ENCODE results near the gene SPATA24.
"Not testable (repeated sequence)": the region's sequence is repeated elsewhere in the genome, so short reads cannot be mapped to it uniquely, and the experiment has no call there.

SPATA24 gene

DNA sequence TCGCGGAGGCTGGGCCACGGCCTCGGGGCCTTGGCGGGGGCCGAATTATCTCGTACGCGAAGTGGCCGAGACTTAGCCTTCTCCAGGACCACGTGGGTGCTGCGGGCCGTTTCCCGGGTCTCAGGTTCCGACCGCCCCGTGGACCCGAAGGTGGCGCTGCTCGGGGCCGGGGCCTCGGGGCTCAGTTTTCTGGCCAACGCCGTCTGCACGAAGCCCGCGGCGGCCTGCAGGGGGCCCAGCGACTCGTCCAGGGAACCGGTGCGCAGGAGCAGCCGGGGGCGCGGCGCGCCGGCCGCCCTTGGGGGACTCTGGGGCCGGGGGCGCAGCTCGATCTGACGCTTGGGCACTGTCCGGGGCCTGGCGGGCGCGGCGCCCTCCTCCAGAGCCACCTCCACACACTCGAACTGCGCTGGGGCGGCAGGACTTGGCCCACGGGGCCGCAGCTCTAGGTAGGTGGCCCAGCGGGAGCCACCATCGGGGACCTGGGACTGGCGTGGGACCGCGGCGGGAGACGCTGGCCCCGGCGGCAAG is 9.7 kb downstream of the SPATA24 start:
- FAIRE-seq, result no peak

DNA sequence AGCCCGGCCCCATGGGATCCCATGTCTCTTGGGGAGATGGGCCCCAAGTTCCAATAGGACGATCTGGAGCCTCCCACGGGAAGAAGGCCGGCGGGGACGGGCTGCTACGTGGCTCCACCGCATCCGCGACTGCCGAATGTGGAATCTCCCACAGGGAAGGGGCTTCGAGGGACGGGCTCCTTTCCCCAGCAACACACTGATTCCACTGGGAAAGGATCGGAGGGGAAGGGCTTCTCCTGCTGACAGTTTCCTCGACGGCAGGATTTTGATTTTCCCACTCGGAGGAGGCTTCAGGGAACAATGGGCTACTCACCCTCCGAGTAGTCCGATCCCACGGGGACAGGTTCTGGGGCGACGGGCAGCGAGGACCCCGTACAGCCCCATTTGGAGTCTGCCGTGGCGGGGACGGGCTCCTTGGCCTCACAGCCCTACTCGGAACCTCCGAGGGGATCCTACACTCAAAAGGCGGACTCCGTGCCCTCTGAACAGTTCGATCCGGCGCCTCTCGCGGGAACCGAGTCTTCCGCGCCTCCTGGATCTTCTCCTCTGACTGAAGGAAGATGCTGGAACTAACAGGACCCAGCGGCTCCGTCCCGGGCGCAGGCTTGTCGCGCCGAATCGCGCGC is 10.3 kb downstream of the SPATA24 start:
- no peak for FAIRE-seq

DNA sequence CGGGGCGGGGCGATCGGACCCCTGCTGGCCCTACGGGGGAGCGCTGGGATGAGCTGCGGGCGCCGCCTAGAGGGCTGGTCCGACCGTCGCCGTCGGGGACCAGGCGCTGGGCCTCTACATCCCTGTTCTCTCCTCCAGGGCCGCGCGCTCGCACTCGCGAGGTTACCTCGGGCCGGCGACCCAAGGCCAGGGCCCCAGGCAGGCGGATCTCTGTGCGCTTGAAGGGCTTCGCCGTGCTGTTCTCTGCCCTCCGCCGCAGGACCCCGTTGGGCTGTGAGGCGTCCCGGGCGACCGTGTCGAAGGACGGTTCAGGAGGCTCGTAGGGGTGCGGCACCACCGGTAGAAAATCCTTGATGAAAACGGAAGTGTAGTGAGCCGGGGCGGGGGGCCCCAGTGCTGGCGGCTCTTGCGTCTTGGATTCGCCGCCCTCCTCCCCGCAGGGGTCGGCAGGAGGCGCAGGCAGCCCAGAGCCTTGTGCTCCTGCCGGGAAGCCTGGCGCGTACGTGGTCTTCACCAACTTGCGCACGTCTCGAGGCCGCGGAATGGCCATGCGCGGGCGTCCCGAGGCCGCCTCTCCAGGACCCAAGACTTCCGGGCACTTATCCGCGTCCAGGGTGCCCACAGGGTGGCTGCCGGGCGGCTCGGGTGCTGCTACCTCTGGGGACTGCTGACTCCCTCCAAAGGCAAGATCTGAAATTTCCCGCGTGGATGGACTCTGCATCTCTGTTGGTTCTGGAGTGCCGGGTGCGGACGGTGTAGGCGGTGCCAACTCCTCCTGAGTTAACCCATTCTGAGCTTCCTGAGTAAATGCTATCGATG is 11.0 kb downstream of the SPATA24 start:
- no peak for FAIRE-seq

DNA sequence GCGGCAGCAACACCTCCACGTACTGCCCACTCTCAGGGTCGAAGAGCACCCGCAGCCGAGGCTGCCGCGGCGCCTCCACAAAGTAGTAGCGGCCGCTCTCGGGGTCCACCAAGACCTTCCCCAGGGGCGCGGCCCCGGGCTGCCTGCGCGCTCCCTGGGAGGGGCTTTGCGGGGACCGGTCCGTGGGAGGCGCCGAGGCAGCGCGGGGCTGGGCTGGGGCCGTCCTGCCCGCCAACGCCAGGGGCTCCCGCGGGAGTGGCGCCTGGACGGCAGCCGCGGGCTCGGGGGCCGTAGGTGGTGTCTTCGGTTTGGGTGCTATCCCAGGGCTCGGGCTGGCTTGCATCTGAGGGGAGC is 11.6 kb downstream of the SPATA24 start:
- no peak for FAIRE-seq

DNA sequence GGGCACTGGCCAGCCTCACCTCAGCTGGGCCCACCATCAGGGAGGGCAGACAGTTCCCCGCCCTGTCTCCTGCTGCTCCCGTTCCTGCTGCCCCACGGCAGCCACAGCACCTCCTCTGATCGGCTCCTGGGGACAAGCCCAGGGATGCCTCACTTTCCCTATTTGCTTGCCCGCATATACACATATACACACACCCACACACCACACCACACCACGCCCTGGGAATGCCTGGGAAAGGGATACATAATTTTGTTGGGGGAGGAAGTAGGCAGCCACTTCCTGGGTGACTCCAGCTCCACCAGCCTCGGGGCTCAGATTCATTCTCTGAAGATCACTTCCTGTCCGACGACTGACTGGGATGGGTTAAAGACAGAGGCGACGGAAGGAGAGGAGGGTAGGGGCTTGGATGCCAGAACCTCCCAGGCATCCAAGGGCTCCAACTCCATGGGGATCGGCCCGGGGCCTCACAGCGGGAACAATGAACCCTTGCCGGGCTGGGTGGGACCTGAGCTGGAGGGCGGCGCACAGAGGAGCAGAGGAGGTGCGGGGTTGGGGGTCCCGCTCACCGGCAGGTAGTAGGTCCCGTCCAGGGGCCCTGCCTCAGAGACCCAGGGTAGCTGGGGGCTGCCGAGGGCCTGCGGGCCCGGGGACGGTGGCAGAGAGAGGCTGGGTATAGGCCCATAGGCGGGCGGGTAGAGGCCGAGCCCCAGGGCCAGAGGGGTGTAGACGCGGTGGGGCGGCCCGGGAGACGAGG is 12.1 kb downstream of the SPATA24 start:
- FAIRE-seq, result no peak

DNA sequence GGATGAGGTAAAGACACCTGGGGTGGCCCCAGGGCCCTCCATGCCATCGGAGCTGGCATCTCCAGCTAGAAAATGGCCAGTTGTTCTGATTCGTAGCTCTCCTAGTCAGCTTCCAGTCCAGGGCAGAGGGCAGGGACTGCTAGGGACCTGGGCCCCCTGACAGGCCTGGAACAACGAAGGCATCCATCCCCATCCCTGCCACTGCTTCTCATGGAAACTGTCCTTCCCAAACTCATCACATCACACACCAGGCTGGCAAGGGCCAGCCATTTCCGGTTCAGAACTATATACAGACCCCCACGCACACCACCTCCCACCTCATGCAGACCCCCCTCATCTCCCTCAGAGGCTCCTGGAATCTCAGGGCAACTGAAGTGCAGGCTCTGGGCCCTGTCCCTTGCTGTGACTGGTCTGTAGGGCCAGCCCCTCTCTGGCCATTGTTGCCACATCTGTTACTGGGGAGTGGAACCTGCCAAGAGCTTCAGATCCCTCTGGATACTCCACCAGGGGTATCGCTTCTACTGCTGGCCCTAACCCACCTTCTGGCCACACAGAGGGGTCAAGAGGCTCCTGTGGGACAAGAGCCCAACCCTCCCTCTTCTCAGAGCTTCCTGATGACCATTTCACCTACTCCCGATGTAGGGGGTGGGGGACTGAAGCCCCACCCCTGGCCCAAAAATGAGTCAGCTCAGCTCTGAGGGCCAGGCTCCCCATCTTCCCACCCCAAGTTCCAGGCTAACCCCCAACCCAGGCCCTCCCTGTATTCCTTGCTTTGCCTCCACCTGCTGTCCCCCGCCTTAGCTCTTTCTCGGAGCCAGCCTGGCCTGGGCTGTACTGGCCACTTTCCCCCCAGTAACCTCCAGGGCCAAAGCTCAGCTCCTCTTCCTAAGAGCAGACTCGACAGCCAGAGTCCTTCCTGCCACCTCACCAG is 13.0 kb downstream of the SPATA24 start:
- FAIRE-seq, result no peak

DNA sequence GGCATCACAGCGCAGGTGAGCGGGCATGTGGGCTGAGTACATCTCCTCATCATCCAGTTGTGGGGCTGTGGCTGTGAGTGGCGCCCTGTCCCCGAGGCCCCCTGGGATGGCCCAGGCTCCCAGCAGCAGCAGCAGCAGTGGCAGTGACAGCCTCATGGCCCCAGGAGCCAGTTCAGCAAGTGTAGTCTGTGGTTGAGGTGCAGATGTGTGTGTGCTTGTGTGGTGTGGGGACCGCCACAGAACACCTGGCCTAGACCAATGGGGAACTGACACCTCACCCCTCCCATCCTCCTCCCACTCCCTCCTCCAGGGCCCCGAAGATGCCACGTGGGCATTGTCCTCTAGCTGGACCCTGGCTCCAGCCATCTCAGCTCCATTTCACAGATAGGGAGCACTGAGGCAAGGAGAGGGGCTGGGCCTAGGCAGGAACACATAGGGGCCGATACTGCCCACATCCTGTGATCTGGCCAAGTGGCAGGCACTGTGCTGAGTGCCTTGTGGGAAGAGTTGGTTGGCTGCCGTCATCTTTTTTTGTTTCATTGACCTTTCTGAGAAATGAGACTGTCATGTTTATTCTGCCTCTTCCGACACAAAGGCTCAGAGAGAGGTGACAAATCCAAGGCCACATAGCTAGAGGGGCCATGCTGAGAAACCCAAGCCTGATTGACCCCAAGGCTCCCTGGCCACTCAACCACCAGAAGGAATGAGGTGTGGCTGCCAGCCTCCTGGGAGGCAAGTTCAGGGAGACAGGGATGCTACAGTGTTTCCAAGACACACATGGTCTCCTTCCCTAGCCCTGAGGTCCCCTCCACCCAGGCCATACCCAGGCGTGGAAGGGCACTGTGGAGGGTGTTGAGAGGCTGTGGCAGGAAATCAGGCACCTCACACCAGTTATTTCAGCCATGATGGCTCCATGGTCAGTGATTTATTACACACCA is 13.9 kb downstream of the SPATA24 start, which contains the start of gene MZB1:
Gene MZB1 (minus strand): TSS at position 213 of the 938 bp plus-strand sequence. CDS start 57 bp downstream, at position 156.
- FAIRE-seq, result no peak

DNA sequence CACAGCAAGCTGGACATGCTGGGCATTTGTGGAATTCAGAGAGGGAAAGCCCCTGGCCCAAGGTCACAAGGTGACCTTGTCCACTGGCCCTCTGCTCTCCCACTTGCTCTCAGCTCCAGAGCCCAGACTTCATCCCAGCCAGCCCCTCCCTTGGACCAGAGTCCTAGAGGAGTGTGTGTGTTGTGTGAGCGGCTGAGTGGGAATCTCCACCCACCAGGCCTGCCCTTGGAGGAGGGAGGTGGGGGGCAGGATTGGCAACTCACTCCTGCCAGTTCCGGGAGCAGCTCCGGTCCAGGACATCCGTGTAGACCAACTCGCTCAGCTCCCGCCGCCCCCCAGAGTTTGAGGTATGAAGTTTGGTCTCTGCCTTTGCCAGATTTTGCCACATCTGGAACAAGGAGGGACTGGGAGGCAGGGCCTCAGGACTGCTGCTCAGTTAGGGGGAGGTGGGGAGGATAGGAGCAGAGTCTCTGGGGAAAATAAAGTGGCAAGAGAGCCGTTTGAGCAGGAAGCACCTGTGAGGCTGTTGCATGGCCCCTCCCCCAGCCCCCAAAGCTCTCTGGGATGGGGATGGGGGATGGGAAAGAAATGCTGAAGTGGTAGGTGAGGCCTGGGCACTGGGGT is 15.6 kb downstream of the SPATA24 start:
- no peak for FAIRE-seq

DNA sequence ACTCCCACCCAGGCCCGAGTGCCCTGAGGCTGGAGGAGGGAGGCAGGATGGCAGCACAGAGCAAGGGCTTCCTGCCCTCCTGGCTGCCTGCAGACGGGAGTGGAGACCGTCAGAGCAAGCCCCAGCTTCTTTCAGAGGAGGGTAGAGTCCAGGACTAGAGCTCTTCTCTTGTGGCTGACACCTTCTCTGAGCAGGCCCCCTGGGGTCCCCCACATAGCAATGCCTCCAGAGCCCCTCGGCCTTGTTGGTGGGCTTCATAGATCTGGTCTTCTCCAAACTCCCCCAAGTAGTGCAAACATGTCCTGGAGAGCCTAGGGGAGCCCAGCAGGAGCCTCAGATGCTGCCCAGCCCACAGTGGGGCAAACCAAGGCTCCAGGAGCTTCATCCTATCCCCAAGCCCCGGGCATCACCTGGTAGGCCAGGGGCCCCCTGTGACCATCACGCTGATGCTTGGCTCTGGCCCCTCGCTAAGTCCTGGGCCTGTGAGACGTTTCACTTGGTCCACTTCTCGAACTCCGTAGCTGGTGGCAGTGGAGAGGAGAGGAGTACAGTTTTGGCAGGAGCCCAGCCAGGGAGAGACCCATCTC is 16.2 kb downstream of the SPATA24 start:
- no peak for FAIRE-seq

DNA sequence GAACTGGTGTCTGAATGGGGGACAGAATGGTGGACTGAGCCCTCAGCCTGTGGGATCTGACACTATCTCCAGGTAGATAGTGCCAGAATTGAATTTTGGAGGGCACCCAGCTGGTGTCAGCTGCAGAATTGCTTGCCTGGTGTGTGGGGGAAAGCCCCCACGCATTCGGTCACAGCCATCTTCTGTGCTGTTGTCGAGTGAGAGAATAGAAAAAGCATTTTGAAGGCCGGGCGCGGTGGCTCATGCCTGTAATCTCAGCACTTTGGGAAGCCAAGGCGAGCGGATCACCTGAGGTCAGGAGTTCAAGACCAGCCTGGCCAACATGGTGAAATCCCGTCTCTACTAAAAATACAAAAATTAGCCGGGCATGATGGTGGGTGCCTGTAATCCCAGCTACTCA is 16.9 kb downstream of the SPATA24 start:
- FAIRE-seq, result not testable (repeated sequence)

DNA sequence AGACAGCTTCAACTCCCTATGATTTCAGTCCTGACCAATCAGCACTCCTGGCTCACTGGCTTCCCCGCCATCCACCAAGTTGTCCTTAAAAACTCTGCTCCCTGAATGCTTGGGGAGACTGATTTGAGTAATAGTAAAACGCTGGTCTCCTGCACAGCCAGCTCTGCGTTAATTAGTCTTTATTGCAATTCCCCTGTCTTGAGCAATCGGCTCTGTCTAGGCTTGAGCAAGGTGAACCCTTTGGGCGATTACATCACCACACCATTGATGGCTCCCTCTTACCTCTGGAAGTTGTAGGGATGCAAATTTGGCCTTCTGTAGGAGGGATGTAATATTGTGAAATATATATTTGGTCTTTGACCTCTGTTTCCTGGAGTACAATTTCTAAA is 17.8 kb downstream of the SPATA24 start:
- no peak for FAIRE-seq

DNA sequence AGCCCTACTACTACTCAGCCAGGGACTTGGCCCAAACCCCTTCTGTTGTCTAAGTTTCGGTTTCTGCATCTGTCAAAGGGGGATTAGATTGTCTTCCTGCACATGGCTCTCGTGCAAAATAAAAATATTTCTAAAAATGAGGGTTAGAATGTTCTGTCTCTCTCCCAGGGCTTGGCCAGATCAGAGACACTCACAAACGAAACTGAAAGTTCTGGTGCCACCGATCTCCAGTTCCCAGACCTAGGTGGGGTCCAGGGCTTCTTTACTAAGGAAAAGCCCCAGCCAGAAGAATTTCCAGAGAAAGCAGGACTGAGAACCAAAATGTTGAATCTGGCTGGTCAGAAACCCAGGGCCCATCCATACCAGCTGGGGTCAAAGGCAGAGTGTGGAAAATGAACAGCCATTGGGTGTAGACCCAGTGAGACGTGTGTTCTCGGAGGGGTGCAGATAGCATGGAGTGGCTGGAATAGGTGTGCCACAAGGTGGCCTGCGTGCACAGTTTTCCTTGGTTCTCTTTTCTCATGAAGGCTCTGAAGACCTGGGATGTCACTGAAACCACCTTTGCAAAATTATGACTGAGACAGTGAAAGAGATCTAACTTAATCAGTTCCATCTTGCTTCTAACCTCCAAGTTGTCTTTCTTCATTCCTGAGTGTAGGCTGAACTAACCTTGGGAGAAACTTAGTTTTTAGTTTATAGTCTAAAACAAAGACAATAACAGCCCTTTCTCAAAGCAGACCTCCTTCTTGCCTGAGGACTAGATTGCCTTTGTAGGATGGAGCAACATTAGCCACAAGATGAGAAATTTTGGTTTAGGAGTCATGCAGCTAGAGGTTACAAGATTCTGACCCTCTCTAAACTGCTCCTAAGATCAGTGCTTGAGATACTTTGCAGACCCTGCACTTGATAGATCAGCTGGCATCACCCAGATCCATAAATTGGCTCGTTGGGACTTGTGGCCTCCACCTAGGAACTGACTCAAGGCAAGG is 18.5 kb downstream of the SPATA24 start:
- no peak for FAIRE-seq

DNA sequence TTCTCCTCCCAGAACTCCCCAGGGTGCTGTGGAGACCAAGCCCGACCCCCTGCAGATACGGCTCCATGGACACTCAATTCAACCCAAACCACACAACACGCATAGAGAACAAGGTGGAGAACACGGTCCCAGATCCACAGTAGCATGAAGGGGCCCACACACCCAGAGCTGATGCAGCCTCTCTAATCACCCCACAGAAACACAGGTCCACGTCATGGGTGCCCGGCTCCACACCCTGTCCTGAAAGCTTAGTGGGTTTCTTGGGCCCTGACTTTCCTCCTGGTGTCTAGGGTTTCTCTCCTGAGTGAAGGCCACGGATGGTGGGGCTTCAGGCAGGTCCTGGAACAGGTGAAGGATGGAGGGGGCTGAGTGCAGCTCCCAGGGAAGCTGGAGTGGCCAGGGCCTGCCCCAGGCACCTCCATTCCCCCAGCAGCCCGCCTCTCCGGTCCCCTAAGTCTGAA is 19.3 kb downstream of the SPATA24 start:
- FAIRE-seq, result no peak

DNA sequence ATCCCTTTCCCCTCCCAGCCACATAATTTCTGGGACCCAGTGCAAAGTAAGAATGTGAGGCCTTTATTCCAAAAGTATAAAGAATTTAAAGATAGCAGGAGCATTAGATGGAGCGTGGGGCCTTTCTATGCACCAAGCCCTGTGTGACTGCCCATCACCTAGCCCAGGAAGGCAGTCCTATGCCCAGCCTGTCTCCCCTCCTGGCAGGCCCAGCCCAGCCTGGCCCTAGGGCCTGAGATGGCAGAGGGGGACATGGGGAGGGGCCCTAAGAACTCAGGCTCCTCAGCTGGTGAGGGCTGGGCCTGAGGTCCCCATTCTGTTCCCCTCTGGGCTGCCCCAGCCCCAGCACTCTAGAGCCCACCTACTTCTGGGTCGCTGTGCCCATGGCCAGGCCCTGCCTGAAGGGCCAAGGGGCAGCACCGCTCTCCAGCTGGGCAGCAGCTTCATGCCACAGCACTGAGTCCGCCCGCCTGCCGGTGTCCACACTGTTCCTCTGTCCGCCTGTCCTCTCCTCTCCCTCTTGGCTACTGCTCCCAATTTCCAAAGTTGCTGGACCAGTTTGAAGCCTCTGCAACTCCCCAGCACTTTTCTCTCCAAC is 19.8 kb downstream of the SPATA24 start:
- FAIRE-seq, result no peak

DNA sequence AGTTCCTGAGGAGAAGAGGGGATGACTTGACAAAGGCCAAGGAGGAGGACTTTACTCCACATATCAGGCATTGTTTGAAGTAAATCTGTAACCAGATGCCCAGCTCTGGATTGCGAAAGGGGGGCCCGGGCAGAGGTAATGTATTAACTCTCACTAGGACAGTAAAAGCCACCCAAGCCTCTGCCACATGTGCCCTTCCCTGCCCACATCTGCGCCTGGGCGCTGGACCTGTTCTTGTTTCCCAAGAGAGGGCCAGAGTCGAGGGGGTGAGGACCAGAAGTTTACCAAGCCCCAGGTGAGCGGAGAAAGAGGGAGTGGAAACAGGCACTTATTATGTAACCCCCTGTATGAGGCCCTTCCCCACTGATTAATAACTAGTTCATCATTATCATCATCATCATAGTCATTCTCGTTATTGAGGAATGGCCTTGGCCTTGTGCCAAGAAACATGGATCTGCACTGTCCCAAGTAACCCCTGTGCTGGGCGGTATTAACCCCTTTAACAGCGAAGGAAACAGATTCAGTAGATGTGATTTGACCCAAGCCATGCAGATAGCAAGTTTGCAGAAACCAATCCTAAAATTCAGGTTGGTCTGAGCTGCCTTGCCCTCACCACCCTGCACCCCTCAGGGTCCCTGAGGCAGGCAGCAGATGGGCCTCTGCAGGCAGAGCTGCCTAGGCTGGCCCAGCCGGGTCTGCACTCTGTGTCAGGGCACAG is 20.5 kb downstream of the SPATA24 start, which contains the start of gene SLC23A1:
Gene SLC23A1 (minus strand): TSS at position 23 of the 718 bp plus-strand sequence. CDS start 44 bp downstream, outside the sequence.
- FAIRE-seq, result no peak

DNA sequence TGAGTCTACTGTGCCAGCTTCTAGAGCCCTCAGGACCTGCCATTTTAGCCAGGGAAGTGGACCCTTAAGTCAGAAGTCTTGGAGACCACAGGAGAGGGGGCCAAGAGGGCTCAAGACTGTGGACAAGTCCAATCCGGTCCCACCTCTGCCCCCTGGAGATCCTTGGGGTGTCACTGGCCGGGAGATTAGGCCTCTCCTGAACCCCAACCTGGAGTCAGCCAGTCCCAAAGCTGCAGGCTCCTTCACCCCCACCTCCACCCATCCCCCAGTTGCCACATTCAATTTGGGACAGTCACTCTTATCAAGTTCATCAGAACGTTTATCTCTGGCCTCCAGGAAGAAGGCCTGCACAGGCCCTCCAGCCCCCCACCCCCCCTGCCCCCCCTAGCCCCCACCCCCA is 21.1 kb downstream of the SPATA24 start:
- FAIRE-seq, result no peak
